Measurements from ENCODE around the gene TUBB. TPM values are rescaled to one million over a fixed set of nuclear protein-coding genes. Genes with fewer than 3 reads are reported as not detected.
"Not testable (repeated sequence)": the region's sequence is repeated elsewhere in the genome, so short reads cannot be mapped to it uniquely, and the experiment has no call there.

TUBB gene
- total RNA-seq, 1 donor from 2014 or later: 187 TPM

- H3K36me3 ChIP-seq: peaks cover 47% of the 10 kb centered on the region
- peaks cover 84% of the 10 kb centered on the region for H3K4me1 ChIP-seq
- H3K9me3 ChIP-seq (replicated peaks): no peaks in the 10 kb centered on the region
- peak overlapping the region; percentile 95 for H3K4me3 ChIP-seq
- TF ChIP-seq, protein P1, sequence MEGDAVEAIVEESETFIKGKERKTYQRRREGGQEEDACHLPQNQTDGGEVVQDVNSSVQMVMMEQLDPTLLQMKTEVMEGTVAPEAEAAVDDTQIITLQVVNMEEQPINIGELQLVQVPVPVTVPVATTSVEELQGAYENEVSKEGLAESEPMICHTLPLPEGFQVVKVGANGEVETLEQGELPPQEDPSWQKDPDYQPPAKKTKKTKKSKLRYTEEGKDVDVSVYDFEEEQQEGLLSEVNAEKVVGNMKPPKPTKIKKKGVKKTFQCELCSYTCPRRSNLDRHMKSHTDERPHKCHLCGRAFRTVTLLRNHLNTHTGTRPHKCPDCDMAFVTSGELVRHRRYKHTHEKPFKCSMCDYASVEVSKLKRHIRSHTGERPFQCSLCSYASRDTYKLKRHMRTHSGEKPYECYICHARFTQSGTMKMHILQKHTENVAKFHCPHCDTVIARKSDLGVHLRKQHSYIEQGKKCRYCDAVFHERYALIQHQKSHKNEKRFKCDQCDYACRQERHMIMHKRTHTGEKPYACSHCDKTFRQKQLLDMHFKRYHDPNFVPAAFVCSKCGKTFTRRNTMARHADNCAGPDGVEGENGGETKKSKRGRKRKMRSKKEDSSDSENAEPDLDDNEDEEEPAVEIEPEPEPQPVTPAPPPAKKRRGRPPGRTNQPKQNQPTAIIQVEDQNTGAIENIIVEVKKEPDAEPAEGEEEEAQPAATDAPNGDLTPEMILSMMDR (IDR thresholded peaks at IDR 0.05; ENCODE audit: borderline replicate concordance): peak; percentile 98
- peak overlapping the region; percentile 98 for H3K27ac ChIP-seq (replicated peaks)
- H3K27me3 ChIP-seq (ENCODE audit: low read depth): no peaks in the 10 kb centered on the region
- intact Hi-C loops (cut with micrococcal nuclease): loop anchor here (2.0 kb wide), 1 partner anchor 44 kb away; no protein-coding TSS in a partner anchor
- DNase-seq: peak; percentile 84
These were observed 2.3 kb downstream of the TUBB start for GRCh38 chr6:30722280-30723112.

DNA sequence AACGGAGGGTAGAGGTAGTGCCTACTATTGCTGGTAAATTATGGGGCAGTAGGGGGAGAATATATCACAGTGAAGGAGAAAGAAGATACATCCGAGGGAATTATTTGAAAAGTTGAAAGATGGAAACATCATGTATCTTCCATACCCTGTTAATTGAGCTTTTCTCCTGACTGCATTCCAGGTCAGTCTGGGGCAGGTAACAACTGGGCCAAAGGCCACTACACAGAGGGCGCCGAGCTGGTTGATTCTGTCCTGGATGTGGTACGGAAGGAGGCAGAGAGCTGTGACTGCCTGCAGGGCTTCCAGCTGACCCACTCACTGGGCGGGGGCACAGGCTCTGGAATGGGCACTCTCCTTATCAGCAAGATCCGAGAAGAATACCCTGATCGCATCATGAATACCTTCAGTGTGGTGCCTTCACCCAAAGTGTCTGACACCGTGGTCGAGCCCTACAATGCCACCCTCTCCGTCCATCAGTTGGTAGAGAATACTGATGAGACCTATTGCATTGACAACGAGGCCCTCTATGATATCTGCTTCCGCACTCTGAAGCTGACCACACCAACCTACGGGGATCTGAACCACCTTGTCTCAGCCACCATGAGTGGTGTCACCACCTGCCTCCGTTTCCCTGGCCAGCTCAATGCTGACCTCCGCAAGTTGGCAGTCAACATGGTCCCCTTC is 3.1 kb downstream of the TUBB start:
- not testable (repeated sequence) for H3K27me3 ChIP-seq (ENCODE audit: low read depth); H3K4me3 ChIP-seq; H3K9me3 ChIP-seq (replicated peaks); DNase-seq
- intact Hi-C loops (cut with micrococcal nuclease): loop anchor here (2.0 kb wide), 1 partner anchor 44 kb away; no protein-coding TSS in a partner anchor
- Histone ChIP-seq H3K4me1 (peaks cover 77% of the 10 kb centered on the region), H3K36me3 (peaks cover 55% of the 10 kb centered on the region), H3K27ac (replicated peaks) (peak overlapping the region; percentile 98)

DNA sequence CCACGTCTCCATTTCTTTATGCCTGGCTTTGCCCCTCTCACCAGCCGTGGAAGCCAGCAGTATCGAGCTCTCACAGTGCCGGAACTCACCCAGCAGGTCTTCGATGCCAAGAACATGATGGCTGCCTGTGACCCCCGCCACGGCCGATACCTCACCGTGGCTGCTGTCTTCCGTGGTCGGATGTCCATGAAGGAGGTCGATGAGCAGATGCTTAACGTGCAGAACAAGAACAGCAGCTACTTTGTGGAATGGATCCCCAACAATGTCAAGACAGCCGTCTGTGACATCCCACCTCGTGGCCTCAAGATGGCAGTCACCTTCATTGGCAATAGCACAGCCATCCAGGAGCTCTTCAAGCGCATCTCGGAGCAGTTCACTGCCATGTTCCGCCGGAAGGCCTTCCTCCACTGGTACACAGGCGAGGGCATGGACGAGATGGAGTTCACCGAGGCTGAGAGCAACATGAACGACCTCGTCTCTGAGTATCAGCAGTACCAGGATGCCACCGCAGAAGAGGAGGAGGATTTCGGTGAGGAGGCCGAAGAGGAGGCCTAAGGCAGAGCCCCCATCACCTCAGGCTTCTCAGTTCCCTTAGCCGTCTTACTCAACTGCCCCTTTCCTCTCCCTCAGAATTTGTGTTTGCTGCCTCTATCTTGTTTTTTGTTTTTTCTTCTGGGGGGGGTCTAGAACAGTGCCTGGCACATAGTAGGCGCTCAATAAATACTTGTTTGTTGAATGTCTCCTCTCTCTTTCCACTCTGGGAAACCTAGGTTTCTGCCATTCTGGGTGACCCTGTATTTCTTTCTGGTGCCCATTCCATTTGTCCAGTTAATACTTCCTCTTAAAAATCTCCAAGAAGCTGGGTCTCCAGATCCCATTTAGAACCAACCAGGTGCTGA is 3.9 kb downstream of the TUBB start:
- H3K27me3 ChIP-seq (ENCODE audit: low read depth); DNase-seq; H3K9me3 ChIP-seq (replicated peaks); H3K4me3 ChIP-seq: not testable (repeated sequence)
- intact Hi-C loops (cut with micrococcal nuclease): loop anchor here (2.0 kb wide), 1 partner anchor 45 kb away; no protein-coding TSS in a partner anchor
- Histone ChIP-seq H3K27ac (replicated peaks) (peak overlapping the region; percentile 98), H3K36me3 (peaks cover 63% of the 10 kb centered on the region), H3K4me1 (peaks cover 69% of the 10 kb centered on the region)

- Histone ChIP-seq H3K27ac (replicated peaks) (no peak overlapping the region), H3K4me3 (no peak overlapping the region), H3K27me3 (ENCODE audit: low read depth) (no peaks in the 10 kb centered on the region), H3K9me3 (replicated peaks) (no peaks in the 10 kb centered on the region), H3K4me1 (peaks cover 61% of the 10 kb centered on the region), H3K36me3 (peaks cover 73% of the 10 kb centered on the region)
- intact Hi-C loops (cut with micrococcal nuclease): no loop called here
- TF ChIP-seq, protein P1 (IDR thresholded peaks at IDR 0.05; ENCODE audit: borderline replicate concordance): no peak
- no peak for DNase-seq
These were observed 4.9 kb downstream of the TUBB start for GRCh38 chr6:30724906-30725667.

GRCh38 chr6:30725713-30726505 is 5.8 kb downstream of the TUBB start:
- Histone ChIP-seq H3K27ac (replicated peaks) (no peak overlapping the region), H3K4me1 (peaks cover 62% of the 10 kb centered on the region), H3K27me3 (ENCODE audit: low read depth) (no peaks in the 10 kb centered on the region)

More at GRCh38 chr6:30725713-30726505, 5.8 kb downstream of the TUBB start:
- TF ChIP-seq, protein P1 (IDR thresholded peaks at IDR 0.05; ENCODE audit: borderline replicate concordance): no peak
- no peak overlapping the region for H3K4me3 ChIP-seq
- H3K9me3 ChIP-seq (replicated peaks): no peaks in the 10 kb centered on the region
- H3K36me3 ChIP-seq: peaks cover 79% of the 10 kb centered on the region
- intact Hi-C loops (cut with micrococcal nuclease): no loop called here
- no peak for DNase-seq
